IPS-15b (cell line): ENCODE data around the gene RNF43.

Source experiments
- H3K27me3 ChIP-seq: one replicate; pipeline ENCODE4 v1.6.1; 2013; ENCODE audit warnings: low read length; ENCODE audit not compliant: control insufficient read depth, insufficient read depth
- H3K36me3 ChIP-seq: one replicate; pipeline ENCODE4 v1.6.1; 2013; ENCODE audit warnings: low read length; ENCODE audit not compliant: control insufficient read depth, insufficient read depth
- H3K4me1 ChIP-seq: one replicate; pipeline ENCODE4 v1.6.1; 2013; ENCODE audit warnings: mild to moderate bottlenecking, low read length; ENCODE audit not compliant: control insufficient read depth, insufficient read depth
- H3K4me3 ChIP-seq: one replicate; pipeline ENCODE4 v1.5.1; 2013; ENCODE audit warnings: low read depth, low read length
- H3K9ac ChIP-seq: one replicate; pipeline ENCODE4 v1.6.1; 2013; ENCODE audit warnings: low read depth, mild to moderate bottlenecking, low read length
- H3K9me3 ChIP-seq: one replicate; pipeline ENCODE4 v1.6.1; 2013; ENCODE audit warnings: mild to moderate bottlenecking, low read length; ENCODE audit not compliant: control insufficient read depth, insufficient read depth

RNF43 gene

DNA sequence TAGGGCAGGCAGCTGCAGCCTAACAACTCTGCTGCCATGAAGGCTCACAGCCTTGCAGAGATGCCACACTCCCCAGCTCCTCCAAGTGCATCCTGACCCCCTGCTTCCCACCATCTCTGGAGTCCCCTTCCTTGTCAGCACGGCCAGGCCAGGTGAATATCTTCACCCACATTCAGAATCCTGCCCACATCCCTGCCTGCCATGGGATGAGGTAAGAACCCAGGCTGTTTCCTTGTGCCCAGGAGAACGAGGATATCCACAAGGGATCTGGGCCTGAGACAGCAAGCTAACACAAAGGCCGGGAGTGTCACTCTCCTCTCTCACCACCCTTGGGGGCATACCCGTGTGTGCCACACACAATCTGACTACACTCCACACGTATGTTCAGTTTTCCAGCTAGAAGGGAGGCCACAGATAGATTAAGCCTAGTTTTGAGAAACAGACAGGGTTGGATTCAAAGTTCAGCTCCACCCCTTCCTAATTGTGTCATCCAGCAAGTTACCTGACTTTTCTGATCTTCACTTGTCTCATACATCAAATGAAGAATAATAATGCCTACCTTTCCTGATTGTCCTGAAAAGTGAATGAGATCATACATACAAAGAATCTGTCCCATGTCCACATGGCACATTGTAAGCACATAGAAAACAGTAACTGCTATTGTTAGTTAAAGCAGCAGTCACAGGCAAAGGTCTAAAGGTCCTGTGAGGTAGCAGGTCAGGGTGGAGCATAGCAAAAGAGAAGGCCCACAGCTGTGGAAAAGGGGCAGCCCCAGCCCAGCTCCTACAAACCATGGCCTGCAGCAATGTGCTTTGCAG is 47.9 kb downstream of the RNF43 start:
- H3K4me3 ChIP-seq, result no peak overlapping the region
- H3K27me3 ChIP-seq, result no peaks in the 10 kb centered on the region
- H3K9me3 ChIP-seq, result no peaks in the 10 kb centered on the region
- no peaks in the 10 kb centered on the region for H3K36me3 ChIP-seq
- H3K9ac ChIP-seq, result no peak overlapping the region
- H3K4me1 ChIP-seq, result no peaks in the 10 kb centered on the region

DNA sequence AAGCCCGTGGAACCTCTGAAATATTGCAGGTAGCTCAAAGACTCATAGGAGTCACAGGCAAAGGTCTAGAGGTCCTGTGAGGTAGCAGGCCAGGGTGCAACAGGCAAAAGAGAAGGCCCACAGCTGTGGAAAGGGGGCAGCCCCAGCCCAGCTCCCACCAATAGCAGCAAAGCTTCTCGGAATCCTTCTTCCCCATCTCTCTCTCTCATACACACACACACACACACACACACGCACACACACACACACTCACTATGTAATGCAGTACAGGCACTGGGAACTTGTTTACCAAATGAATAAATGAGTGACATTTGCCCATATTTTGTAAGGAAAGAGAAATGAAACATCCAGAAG is 48.5 kb downstream of the RNF43 start:
- Histone ChIP-seq H3K4me1 (peaks cover 2% of the 10 kb centered on the region), H3K4me3 (no peak overlapping the region), H3K36me3 (no peaks in the 10 kb centered on the region), H3K9me3 (no peaks in the 10 kb centered on the region), H3K9ac (no peak overlapping the region), H3K27me3 (no peaks in the 10 kb centered on the region)
